OCI-LY3 (cell line): ENCODE results near the gene GRIN2D.
"Not testable (repeated sequence)": the region's sequence is repeated elsewhere in the genome, so short reads cannot be mapped to it uniquely, and the experiment has no call there.

Source experiments
- H2AFZ ChIP-seq: fragments of 200-600, 300-600 bp; shearing (Covaris generic); 2 replicates; pipeline ENCODE4 v1.6.0; 2014; ENCODE audit warnings: antibody characterized with exemption, low read depth, low read length
- H3K27ac ChIP-seq: fragments of 200-600, 300-600 bp; sonication (generic); 2 replicates; pipeline ENCODE4 v1.5.1; 2014; ENCODE audit warnings: mild to moderate bottlenecking, low read length, moderate library complexity, mixed read lengths
- H3K27me3 ChIP-seq: fragments of 200-600, 300-600 bp; sonication (generic); 2 replicates; pipeline ENCODE4 v1.6.1; 2014; ENCODE audit warnings: low read depth, low read length, mixed read lengths
- H3K36me3 ChIP-seq: fragments of 200-600, 300-600 bp; sonication (generic); replicated peaks from 2 replicates; pipeline ENCODE3; 2014; ENCODE audit warnings: low read depth, low read length, mixed read lengths
- H3K4me1 ChIP-seq: fragments of 300-600, 200-600 bp; sonication (generic); 2 replicates; pipeline ENCODE4 v1.6.1; 2014; ENCODE audit warnings: low read length, mixed read lengths
- H3K4me2 ChIP-seq: fragments of 200-600, 300-600 bp; sonication (generic); 2 replicates; pipeline ENCODE4 v1.6.1; 2014; ENCODE audit warnings: low read length, mixed read lengths
- H3K4me3 ChIP-seq: fragments of 300-600, 200-600 bp; sonication (generic); 2 replicates; pipeline ENCODE4 v1.5.1; 2014; ENCODE audit warnings: antibody characterized with exemption, mild to moderate bottlenecking, low read length, moderate library complexity
- H3K79me2 ChIP-seq: fragments of 300-600, 200-600 bp; shearing (Covaris generic); 2 replicates; pipeline ENCODE4 v1.6.1; 2014; ENCODE audit warnings: mild to moderate bottlenecking, low read length, mixed read lengths
- H3K9ac ChIP-seq: fragments of 300-600, 200-600 bp; shearing (Covaris generic); 2 replicates; pipeline ENCODE4 v1.6.0; 2014; ENCODE audit warnings: mild to moderate bottlenecking, low read length, moderate library complexity
- H3K9me3 ChIP-seq: fragments of 200-600, 300-600 bp; shearing (Covaris generic); 2 replicates; pipeline ENCODE4 v1.6.1; 2014; ENCODE audit warnings: low read length, mixed read lengths; ENCODE audit not compliant: insufficient read depth
- H4K20me1 ChIP-seq: fragments of 200-600, 300-600 bp; sonication (generic); 2 replicates; pipeline ENCODE4 v1.6.1; 2016; ENCODE audit warnings: low read length, mixed read lengths; ENCODE audit not compliant: insufficient read depth
- CTCF ChIP-seq: fragments of 200-600, 300-600 bp; sonication (generic); IDR thresholded peaks from 2 replicates; pipeline ENCODE4 v1.5.1; 2014; ENCODE audit warnings: antibody characterized with exemption, low read length, low read depth
- EZH2phosphoT487 ChIP-seq: fragments of 200-600 bp; shearing (Covaris generic); IDR thresholded peaks from 2 replicates; pipeline ENCODE4 v1.6.1; 2018; ENCODE audit warnings: antibody characterized with exemption, mixed run types, low read depth

GRIN2D gene

GRCh38 chr19:48391100-48392005, 2.1 kb upstream of the GRIN2D start, which contains the start of gene KDELR1:
KDELR1 (minus strand) TSS chr19:48391551; CDS start chr19:48391358, 193 bp downstream.
- peak within 1 kb of the TSS; percentile 93 for H3K9ac ChIP-seq
- H3K27ac ChIP-seq = peak within 1 kb of the TSS; percentile 77
- H4K20me1 ChIP-seq = no peaks in the 10 kb centered on the region
- no peaks in the 10 kb centered on the region for H3K9me3 ChIP-seq
- TF ChIP-seq EZH2phosphoT487 (no peak), CTCF (peak; percentile 94)
- H3K79me2 ChIP-seq = peaks cover 20% of the 10 kb centered on the region
- peak within 1 kb of the TSS; percentile 85 for H3K4me3 ChIP-seq
- peak within 1 kb of the TSS; percentile 56; the same call in 1 of the 2 replicates for H2AFZ ChIP-seq
- peaks cover 18% of the 10 kb centered on the region for H3K36me3 ChIP-seq
- H3K27me3 ChIP-seq = peaks cover 26% of the 10 kb centered on the region
- peak within 1 kb of the TSS; percentile 90 for H3K4me2 ChIP-seq
- H3K4me1 ChIP-seq = peaks cover 31% of the 10 kb centered on the region

- not testable (repeated sequence) for H4K20me1 ChIP-seq, H3K9me3 ChIP-seq, H3K27ac ChIP-seq
- Histone ChIP-seq H3K27me3 (peaks cover 33% of the 10 kb centered on the region), H3K79me2 (peaks cover 20% of the 10 kb centered on the region), H3K4me3 (peak overlapping the region; percentile 85), H3K4me2 (peak overlapping the region; percentile 90), H3K36me3 (peaks cover 18% of the 10 kb centered on the region), H3K4me1 (peaks cover 31% of the 10 kb centered on the region), H2AFZ (peak overlapping the region; percentile 56; the same call in 1 of the 2 replicates), H3K9ac (peak overlapping the region; percentile 93)
These were observed 1.5 kb upstream of the GRIN2D start for GRCh38 chr19:48392006-48392344.

GRCh38 chr19:48392860-48393558, 459 bp upstream of the GRIN2D start:
- Histone ChIP-seq H4K20me1 (no peaks in the 10 kb centered on the region), H3K4me3 (peak overlapping the region; percentile 88), H3K36me3 (peaks cover 10% of the 10 kb centered on the region), H3K4me1 (peaks cover 31% of the 10 kb centered on the region), H2AFZ (no peak overlapping the region; the same call in 1 of the 2 replicates), H3K27me3 (peaks cover 43% of the 10 kb centered on the region), H3K4me2 (peak overlapping the region; percentile 100), H3K9me3 (no peaks in the 10 kb centered on the region), H3K9ac (peak overlapping the region; percentile 69), H3K79me2 (peaks cover 20% of the 10 kb centered on the region), H3K27ac (no peak overlapping the region)
- no peak for TF ChIP-seq CTCF
- TF ChIP-seq EZH2phosphoT487 = no peak

GRCh38 chr19:48394331-48395169, 1.1 kb downstream of the GRIN2D start:
- H3K4me3 ChIP-seq = peak overlapping the region; percentile 88
- peak overlapping the region; percentile 100 for H3K4me2 ChIP-seq
- H3K79me2 ChIP-seq = peaks cover 17% of the 10 kb centered on the region
- peaks cover 31% of the 10 kb centered on the region for H3K4me1 ChIP-seq
- H3K27ac ChIP-seq = no peak overlapping the region
- peak overlapping the region; percentile 69 for H3K9ac ChIP-seq
- H2AFZ ChIP-seq = peak overlapping the region; percentile 43; the same call in 1 of the 2 replicates
- H4K20me1 ChIP-seq = no peaks in the 10 kb centered on the region
- H3K36me3 ChIP-seq = no peaks in the 10 kb centered on the region
- no peak for TF ChIP-seq CTCF
- TF ChIP-seq EZH2phosphoT487 = no peak
- peaks cover 44% of the 10 kb centered on the region for H3K27me3 ChIP-seq
- no peaks in the 10 kb centered on the region for H3K9me3 ChIP-seq
